GM21529 (cell line): ENCODE data around the gene DENND1C.
A peak's percentile ranks its signal among the peaks of the same experiment; 100 is the strongest.
"Not testable (repeated sequence)": the region's sequence is repeated elsewhere in the genome, so short reads cannot be mapped to it uniquely, and the experiment has no call there.

Experiments
- ATAC-seq: cut with Tn5 transposase; IDR thresholded peaks from one replicate; pipeline ENCODE4 v1.9.1; 2021; ENCODE audit not compliant: unreplicated experiment

The DENND1C gene

GRCh38 chr19:6508028-6508771, 26.6 kb upstream of the DENND1C start:
- ATAC-seq, result not testable (repeated sequence)

GRCh38 chr19:6503407-6504201, 22.0 kb upstream of the DENND1C start:
- no peak for ATAC-seq

DNA sequence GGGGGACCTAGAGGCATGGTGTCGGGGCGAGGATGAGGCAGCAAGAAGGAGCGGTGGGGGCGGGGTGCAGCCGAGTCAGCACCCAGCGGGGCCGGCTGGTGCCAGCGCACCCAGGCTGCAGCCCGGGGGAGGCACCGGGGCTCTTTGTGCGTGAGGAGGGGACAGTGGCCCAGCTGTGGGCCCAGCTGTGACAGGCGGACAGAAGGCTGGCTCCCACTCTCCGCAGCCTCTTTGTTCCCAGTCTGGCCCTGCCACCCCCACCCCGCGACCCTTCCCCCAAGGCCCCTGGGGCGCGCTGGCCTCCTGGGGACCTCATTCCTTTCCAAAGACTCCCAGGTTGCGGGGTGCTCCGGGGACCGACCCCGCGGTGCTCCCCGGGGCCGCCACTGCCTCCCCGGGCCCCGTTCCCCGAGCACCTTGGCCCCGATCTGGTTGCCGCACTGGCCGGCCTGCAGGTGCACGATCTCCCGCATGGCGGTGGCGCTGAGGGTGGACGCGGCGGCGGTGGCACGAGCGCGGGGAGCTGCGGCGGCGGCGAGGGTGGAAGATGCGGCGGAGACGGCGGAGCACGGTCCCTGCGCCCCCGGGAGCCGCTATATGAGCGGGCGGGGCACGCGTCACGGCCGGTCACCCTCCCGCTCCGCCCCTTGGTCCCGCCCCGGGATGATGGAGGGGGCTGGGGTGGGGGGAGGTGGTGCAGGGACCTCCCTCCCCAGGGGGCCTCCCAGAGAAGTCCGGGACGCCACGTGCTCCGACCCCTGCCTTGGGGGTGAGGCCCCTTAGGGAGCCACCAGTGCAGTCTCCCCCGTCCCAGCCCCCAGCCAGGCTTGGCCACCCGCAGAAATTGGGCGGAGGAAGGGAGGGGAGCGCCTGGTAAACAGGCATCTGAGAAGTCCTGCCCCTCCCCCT, 20.4 kb upstream of the DENND1C start, which contains the start of gene TUBB4A:
TUBB4A (minus strand) TSS at position 570 of the 909 bp plus-strand sequence; CDS start at position 473, 97 bp downstream.
- ATAC-seq, result no peak

DNA sequence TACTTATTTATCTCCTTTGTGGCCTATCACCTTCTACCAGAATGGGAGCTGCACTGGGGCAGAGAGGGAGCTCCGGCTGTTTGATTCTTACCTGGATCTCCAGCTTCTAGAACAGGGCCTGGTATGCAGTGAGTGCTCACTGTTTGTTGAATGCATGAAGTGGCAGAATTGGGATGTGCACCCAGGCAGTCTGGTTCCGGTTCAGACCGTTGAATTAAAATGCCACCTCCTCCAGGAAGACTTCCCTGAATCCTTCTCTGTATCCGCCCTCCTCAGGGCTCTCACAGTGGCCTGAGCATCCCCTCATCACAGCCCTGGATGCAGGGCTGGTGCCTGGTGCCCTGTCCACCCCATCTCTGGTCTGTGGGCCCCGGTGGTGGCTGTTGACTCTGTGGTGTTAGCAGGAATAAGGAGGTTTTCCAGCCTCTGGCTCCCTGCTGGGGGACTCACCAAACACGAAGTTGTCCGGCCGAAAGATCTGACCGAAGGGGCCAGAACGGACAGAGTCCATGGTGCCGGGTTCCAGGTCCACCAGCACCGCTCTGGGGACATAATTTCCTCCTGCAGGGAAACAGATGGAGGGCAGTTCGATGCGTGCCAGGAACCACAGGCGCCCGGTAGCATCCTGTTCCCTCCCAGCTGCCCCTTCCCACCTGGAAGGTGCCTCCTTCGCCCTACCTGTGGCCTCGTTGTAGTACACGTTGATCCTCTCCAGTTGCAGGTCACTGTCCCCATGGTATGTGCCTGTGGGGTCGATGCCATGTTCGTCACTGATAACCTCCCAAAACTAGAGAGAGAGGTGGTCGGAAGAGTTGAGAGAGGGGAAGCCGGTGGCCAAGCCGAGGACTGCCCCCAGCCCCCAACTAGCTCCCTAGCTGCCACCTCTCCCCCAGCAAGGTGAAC, 19.5 kb upstream of the DENND1C start:
- no peak for ATAC-seq

DNA sequence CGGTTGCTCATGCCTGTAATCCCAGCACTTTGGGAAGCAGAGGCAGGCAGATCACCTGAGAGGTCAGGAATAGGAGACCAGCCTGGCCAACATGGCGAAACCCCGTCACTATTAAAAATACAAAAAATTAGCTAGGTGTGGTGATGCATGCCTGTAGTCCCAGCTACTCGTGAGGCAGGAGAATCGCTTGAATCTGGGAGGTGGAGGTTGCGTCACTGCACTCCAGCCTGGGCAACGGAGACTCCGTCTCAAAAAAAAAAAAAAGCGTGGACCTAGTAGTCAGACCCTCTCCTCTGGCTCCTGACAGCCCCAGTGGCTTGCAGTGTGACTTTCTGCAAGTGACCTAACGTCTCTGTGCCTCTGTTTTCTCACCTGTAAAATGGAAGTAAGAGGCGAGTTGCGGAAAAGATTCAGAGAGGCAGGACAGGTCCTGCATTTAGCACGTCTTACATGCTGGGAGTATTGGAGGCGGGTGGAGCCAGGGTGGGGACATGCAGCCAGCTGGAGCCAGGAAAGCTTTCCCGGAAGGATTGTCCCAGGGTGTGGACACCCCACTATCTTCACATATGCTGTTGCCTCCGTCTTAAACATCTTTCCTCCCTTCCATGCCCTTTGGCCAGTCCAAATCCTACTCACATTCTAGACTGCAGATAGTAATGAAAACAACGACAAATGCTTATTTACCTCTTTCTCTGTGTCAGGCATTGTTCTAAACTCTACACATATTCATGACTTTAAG, 17.6 kb upstream of the DENND1C start:
- no peak for ATAC-seq

GRCh38 chr19:6498294-6499036, 16.9 kb upstream of the DENND1C start:
- ATAC-seq, result no peak

GRCh38 chr19:6495947-6496346, 14.4 kb upstream of the DENND1C start:
- no peak for ATAC-seq

DNA sequence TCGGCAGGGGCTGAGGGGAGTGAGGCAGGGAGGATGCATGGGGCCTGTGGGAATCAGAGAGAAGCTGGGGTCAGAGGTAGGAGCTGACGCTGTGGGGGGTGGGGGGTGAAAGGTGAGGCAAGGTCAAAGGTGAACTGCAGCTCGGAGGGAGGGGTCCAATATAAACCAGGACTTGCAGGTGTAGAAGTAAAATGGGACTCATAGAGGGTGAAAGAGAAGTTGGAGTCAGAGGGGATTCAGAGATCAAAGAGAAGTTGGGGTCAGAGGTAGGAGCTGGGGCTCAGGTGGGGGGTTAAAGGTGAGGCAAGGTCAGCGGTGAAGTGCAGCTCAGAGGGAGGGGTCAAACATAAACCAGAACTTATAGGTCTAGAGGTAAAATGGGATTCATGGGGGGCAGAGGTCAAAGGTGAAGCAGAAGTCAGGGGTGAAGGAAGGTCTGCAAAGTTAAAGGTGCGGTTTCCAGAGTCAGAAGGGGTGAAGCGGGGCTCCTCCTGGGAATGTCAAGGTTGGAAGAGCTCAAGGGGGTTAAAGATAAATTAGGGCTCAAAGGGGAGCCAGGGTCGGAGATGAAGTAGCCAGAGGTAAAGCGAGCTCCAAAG, 12.9 kb upstream of the DENND1C start:
- no peak for ATAC-seq

DNA sequence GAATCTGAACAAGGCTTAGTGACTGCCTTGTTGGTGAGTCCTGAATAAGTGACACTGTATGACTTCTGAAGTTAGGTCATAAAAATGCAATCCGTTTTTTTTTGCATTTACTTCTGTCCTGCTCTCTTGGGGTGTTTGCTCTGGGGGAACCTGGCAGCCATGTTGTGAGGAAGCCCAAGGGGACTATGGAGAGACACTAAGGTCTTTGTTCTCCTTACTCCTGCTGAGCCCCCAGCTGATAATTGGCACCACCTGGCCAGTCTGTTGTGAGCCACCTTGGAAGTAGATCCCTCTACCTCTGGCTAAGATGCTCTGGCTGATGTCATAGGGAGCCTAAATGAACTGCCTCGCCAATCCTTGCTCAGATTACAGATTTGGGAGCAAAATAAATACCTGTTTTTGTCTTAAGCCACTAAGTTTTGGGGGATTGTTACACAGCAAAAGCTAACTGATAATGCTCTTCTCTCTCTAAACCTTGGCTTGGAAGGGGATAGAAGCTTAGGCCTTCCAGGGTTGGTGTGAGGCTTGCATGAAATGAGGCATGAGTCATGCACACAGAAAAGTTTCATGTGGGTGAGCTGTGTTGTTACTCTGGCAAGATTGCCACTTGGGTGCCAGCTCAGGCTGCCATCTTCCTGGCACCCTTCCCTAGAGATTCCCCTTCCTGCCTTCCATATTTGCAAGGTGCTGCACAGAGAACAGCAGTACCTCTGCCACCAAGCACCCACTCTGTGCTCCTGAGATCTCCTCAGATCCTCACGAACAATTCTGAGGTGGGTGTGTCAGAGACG, 10.4 kb upstream of the DENND1C start:
- no peak for ATAC-seq

DNA sequence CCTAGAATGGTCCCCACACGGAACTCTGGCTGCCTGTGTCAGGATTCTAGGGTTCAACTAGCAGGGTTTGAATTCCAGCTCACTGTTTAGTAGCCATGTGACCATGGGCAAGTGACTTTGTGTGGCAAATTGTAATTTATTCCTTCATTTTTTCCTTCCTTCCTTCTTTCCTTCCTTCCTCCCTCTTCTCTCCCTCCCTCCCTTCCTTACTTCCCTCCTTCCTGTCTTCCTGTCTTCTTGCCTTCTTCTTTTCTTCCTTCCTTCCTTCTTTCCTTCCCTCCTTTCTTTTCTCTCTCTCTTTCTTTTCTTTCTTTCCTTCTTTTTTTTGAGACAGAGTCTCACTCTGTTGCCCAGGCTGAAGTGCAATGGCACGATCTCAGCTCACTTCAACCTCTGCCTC, 8.5 kb upstream of the DENND1C start:
- no peak for ATAC-seq

- ATAC-seq, result peak; percentile 64
Observed at GRCh38 chr19:6489278-6490061, 7.9 kb upstream of the DENND1C start.

DNA sequence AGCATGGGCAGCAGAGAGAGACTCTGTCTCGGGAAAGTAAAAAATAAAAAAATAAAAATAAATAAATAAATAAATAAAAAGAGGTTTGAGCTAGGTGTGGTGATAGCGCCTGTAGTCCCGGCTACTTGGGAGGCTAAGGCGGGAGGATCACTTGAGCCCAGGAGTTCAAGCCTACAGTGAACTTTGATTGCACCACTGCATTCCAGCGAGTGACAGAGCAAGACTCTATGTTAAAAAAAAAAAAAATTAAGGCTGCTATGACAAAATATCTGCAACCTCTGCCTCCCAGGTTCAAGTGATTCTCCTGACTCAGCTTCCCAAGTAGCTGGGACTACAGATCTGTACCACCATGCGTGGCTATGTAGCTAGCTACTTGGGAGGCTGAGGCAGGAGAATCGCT, 3.2 kb upstream of the DENND1C start:
- ATAC-seq, result no peak

- no peak for ATAC-seq
Observed at GRCh38 chr19:6484230-6484629, 2.6 kb upstream of the DENND1C start.

DNA sequence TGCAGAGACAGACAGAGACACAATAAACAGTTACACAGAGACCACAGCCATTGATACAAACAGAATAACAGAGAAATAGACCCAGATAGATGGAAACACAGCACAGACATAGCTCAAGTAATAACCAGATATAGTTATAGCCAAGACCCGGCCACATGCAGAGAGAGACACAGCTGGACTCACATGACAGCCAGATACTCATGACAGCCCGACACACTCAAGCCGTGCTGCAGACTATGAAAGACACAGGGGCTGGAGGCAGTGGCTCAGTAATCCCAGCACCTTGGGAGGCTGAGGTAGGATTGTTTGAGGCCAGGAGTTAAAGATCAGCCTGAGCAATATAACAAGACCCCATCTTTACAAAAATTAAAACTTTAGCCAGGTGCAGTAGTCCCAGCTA, 1.6 kb upstream of the DENND1C start:
- ATAC-seq, result no peak

DNA sequence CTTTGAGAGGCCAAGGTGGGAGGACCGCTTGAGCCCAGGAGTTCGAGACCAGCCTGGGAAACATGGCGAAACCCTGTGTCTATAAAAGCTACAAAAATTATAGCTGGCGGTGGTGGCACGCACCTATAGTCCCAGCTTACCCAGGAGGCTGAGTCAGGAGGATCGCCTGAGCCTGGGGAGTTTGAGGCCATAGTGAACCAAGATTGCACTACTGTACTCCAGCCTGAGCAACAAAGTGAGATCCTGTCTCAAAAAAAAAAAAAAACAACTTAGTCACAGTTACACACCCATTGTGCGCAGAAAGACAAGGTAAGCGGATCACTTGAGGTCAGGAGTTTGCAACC, 728 bp upstream of the DENND1C start:
- ATAC-seq, result no peak

- no peak for ATAC-seq
Observed at GRCh38 chr19:6480848-6481415, 655 bp downstream of the DENND1C start.
